K562 (cell line): ENCODE data around the gene SLC9B1. TPM values are rescaled to one million over a fixed set of nuclear protein-coding genes. Genes with fewer than 3 reads are reported as not detected.
A peak's percentile ranks its signal among the peaks of the same experiment; 100 is the strongest.

Source experiments
- ATAC-seq: fragments of 200-7000 bp; cut with Tn5 transposase; 3 replicates; pipeline ENCODE4 v1.9.1; 2020; ENCODE audit warnings: moderate library complexity
- BruUV-seq: library from RNA; stranded (reverse); fragments of 400-500 nt; replicated peaks from 2 replicates; lab custom pipeline; 2021; lab: Mats Ljungman, UMichigan
- CTCF ChIA-PET: fragments of 300-600 bp; formaldehyde crosslinking; extraction: SDS; loops from one replicate; lab custom pipeline; 2021; ENCODE audit warnings: low intra/inter-chr PET ratio; lab: Yijun Ruan, JAX
- POLR2A ChIA-PET: fragments of 300-600, 350-650 bp; sonication (Branson Sonifier 250); formaldehyde crosslinking; extraction: SDS; loops from one replicate; lab custom pipeline; 2021; ENCODE audit warnings: antibody characterized with exemption, inconsistent platforms; lab: Yijun Ruan, JAX
- DNase-seq, 4 experiments: peaks; one replicate each; pipeline versions ENCODE4 v3.0.0 to v3.0.0-alpha.2; 2011 to 2018; ENCODE audit warnings: low spot score in 3 of 4, mixed read lengths in 3 of 4; ENCODE audit errors: extremely low read depth in 1 of 4
- FAIRE-seq: peaks from 2 replicates; lab custom pipeline; 2011; peaks lifted over from hg19 to GRCh38; lab: Jason Lieb, UNC
- H2AFZ ChIP-seq: 2 replicates; pipeline ENCODE4 v1.6.0; 2011; ENCODE audit warnings: low read depth, low read length, control low read depth, inconsistent platforms
- H3K27ac ChIP-seq: fragments of 200-600 bp; 3 replicates; pipeline ENCODE4 v1.8.0; 2011; ENCODE audit warnings: low read depth, mild to moderate bottlenecking, control low read depth, inconsistent platforms, low read length, moderate library complexity, mixed read lengths; ENCODE audit errors: extremely low read depth
- H3K27me3 ChIP-seq, 2 experiments: fragments of 300-600 bp in 1 of 2; 2 replicates in 1 of 2; 3 replicates in 1 of 2; pipeline versions ENCODE4 v1.6.0 to v1.8.0; 2011; ENCODE audit warnings: inconsistent platforms in 2 of 2, low read length in 2 of 2, mild to moderate bottlenecking in 1 of 2, mixed read lengths in 1 of 2, moderate library complexity in 1 of 2; ENCODE audit not compliant: control insufficient read depth in 2 of 2, insufficient read depth in 2 of 2
- H3K36me3 ChIP-seq: fragments of 300-600 bp; 3 replicates; pipeline ENCODE4 v1.8.0; 2011; ENCODE audit warnings: mild to moderate bottlenecking, low read length, inconsistent platforms; ENCODE audit not compliant: control insufficient read depth, insufficient read depth
- H3K4me1 ChIP-seq, 2 experiments: fragments of 200-600 bp in 1 of 2; replicated peaks in 1 of 2; 2 replicates in 1 of 2; 3 replicates in 1 of 2; pipeline versions ENCODE4 v1.5.1 to v1.8.0; 2011; ENCODE audit warnings: inconsistent platforms in 2 of 2, low read length in 2 of 2, mild to moderate bottlenecking in 1 of 2, mixed read lengths in 1 of 2, moderate library complexity in 1 of 2; ENCODE audit not compliant: control insufficient read depth in 2 of 2, insufficient read depth in 2 of 2
- H3K4me2 ChIP-seq: 2 replicates; pipeline ENCODE4 v1.6.1; 2011; ENCODE audit warnings: low read length, control low read depth, inconsistent platforms, mixed read lengths; ENCODE audit not compliant: insufficient read depth
- H3K4me3 ChIP-seq: fragments of 200-600 bp; sonication (generic), shearing (Covaris generic); 2 replicates; pipeline ENCODE4 v1.5.1; 2016; ENCODE audit warnings: control low read depth, inconsistent platforms
- H3K79me2 ChIP-seq: fragments of 200-600 bp; 3 replicates; pipeline ENCODE4 v1.8.0; 2011; ENCODE audit warnings: low read length, inconsistent platforms; ENCODE audit not compliant: control insufficient read depth, insufficient read depth
- H3K9ac ChIP-seq, 2 experiments: 2 replicates each; pipeline versions ENCODE4 v1.6.0 to v1.6.1; 2011; ENCODE audit warnings: low read depth in 2 of 2, low read length in 2 of 2, control low read depth in 1 of 2, inconsistent platforms in 1 of 2, mild to moderate bottlenecking in 1 of 2, mixed read lengths in 1 of 2; ENCODE audit not compliant: insufficient read depth in 1 of 2
- H3K9me1 ChIP-seq: one replicate; pipeline ENCODE4 v1.6.0; 2011; ENCODE audit warnings: inconsistent platforms, mild to moderate bottlenecking, low read length, moderate library complexity; ENCODE audit not compliant: control insufficient read depth, insufficient read depth
- H3K9me3 ChIP-seq: replicated peaks from 2 replicates; pipeline ENCODE4 v1.5.1; 2011; ENCODE audit warnings: low read depth, low read length, inconsistent platforms; ENCODE audit not compliant: control insufficient read depth, insufficient read depth
- H4K20me1 ChIP-seq: replicated peaks from 2 replicates; pipeline ENCODE4 v1.6.1; 2011; ENCODE audit warnings: low read length, inconsistent platforms, mixed read lengths; ENCODE audit not compliant: control insufficient read depth, insufficient read depth
- CBFA2T3 ChIP-seq: fragments of 450-650 bp; IDR thresholded peaks from 2 replicates; pipeline ENCODE4 v1.6.1; 2017
- CCNT2 ChIP-seq: IDR thresholded peaks from 2 replicates; pipeline ENCODE4 v1.6.1; 2011; ENCODE audit warnings: borderline replicate concordance, low read depth, mild to moderate bottlenecking, moderate library complexity, mixed read lengths, low read length; ENCODE audit not compliant: insufficient read length; ENCODE audit errors: extremely low read depth
- DDX20 ChIP-seq: fragments of 450-650 bp; IDR thresholded peaks from 2 replicates; pipeline ENCODE4 v1.6.1; 2016; ENCODE audit warnings: missing genetic modification characterization, low read depth, mild to moderate bottlenecking, missing compliant biosample characterization, moderate library complexity
- FOXA1 ChIP-seq: fragments of 450-650 bp; IDR thresholded peaks from 2 replicates; pipeline ENCODE4 v1.6.1; 2016; ENCODE audit warnings: mild to moderate bottlenecking, borderline replicate concordance
- HOMEZ ChIP-seq: fragments of 250-450 bp; sonication (Bioruptor Pico); IDR thresholded peaks from 2 replicates; pipeline ENCODE4 v1.4.0; 2020; ENCODE audit warnings: mild to moderate bottlenecking, moderate library complexity
- JUND ChIP-seq, 2 experiments: IDR thresholded peaks; 2 replicates in 1 of 2; 3 replicates in 1 of 2; pipeline ENCODE4 v1.6.1; 2011; ENCODE audit warnings: borderline replicate concordance in 2 of 2, low read depth in 2 of 2, low read length in 2 of 2, improper control_type of control experiment in 1 of 2, missing biosample characterization in 1 of 2, missing genetic modification characterization in 1 of 2, missing genetic modification reagents in 1 of 2
- LEF1 ChIP-seq: fragments of 450-650 bp; IDR thresholded peaks from 2 replicates; pipeline ENCODE4 v1.6.1; 2016; ENCODE audit warnings: mild to moderate bottlenecking
- MYC ChIP-seq, 2 experiments: fragments of 250-450 bp in 1 of 2; sonication (Bioruptor Pico) in 1 of 2; IDR thresholded peaks; 2 replicates each; pipeline versions ENCODE4 v1.5.1 to v1.6.1; 2012 to 2021; ENCODE audit warnings: low read depth in 2 of 2, borderline replicate concordance in 1 of 2, improper control_type of control experiment in 1 of 2, low read length in 1 of 2, mild to moderate bottlenecking in 1 of 2, moderate library complexity in 1 of 2
- WGBS: fragments of 100-300 bp; shearing (Covaris generic); methylation state at CpG from one replicate; pipeline ENCODE4 v1.1.6; 2016; ENCODE audit warnings: low coverage, mixed read lengths; ENCODE audit not compliant: insufficient coverage; ENCODE audit errors: missing lambda C conversion rate; 5-methylcytosine and 5-hydroxymethylcytosine counted together
- in situ Hi-C: fragments of 300-500 bp; cut with MboI; formaldehyde crosslinking; loops from 4 replicates; pipeline ENCODE4 v1.15.0; 2018; ENCODE audit warnings: inconsistent platforms, mixed read lengths
- intact Hi-C: fragments of 100-400 bp; cut with micrococcal nuclease; formaldehyde crosslinking; loops from 2 replicates; pipeline ENCODE4 v1.14.2; 2022
- polyA plus RNA-seq, 8 experiments: library from polyadenylated mRNA; depleted of rRNA in 4 of 8; stranded (reverse) in 5 of 8; unstranded in 3 of 8; fragments of >200 nt; fragmentation: Nextera tagmentation in 2 of 8; fragmentation: Illumina TruSeq in 1 of 8; extraction: Ambion mirVana in 2 of 8; extraction: Trizol in 1 of 8; gene quantifications; 2 replicates each; pipeline versions ENCODE4 v1.2.1 to v1.2.3, GENCODE V29; 2011 to 2014; ENCODE audit warnings: inconsistent platforms in 1 of 8, missing spikeins in 1 of 8
- total RNA-seq, 7 experiments: library from RNA; depleted of rRNA in 6 of 7; stranded (reverse); fragments of >200 nt in 6 of 7; fragmentation: Illumina TruSeq in 2 of 7; extraction: Trizol in 2 of 7; gene quantifications; 2 replicates each; pipeline versions ENCODE4 v1.2.1 to v1.2.3, GENCODE V29; 2011 to 2021; ENCODE audit warnings: low replicate concordance in 1 of 7

SLC9B1 gene
- total and polyA plus RNA-seq, 9 of the 15 experiments (the other 6 are each of a cell fraction or from before 2014, with no cell fraction given) = 0.21 to 1.3 (median 0.51) TPM

GRCh38 chr4:102860611-102861324 lies 158.7 kb downstream of the SLC9B1 start:
- ChIA-PET POLR2A (no interaction called here), CTCF (no interaction called here)
- DNase-seq (no peak), FAIRE-seq (no peak), ATAC-seq (peak; percentile 49)
- intact Hi-C loops (no loop called here), in situ Hi-C loops (no loop called here)
- TF ChIP-seq DDX20 (tag) (no peak), FOXA1 (no peak), LEF1 (no peak), JUND (IDR thresholded peaks at IDR 0.05; ENCODE audit: borderline replicate concordance, low read depth, low read length) (no peak), JUND (tag; IDR thresholded peaks at IDR 0.05; ENCODE audit: borderline replicate concordance, low read depth, low read length) (no peak), MYC (IDR thresholded peaks at IDR 0.05; ENCODE audit: low read depth, low read length) (no peak), MYC (CRISPR knock-in tag; IDR thresholded peaks at IDR 0.05; ENCODE audit: borderline replicate concordance, low read depth) (no peak), CCNT2 (no peak), CBFA2T3 (peak; percentile 27; the same call in 1 of the 2 replicates), HOMEZ (CRISPR knock-in tag) (no peak)
- BruUV-seq = no TSS peak
- H3K9me1 ChIP-seq = no peaks in the 10 kb centered on the region
- H4K20me1 ChIP-seq = no peaks in the 10 kb centered on the region
- H3K4me1 ChIP-seq = peaks cover 0 to 5% of the 10 kb centered on the region in 2 experiments; a peak in 3 of 5 replicates
- no peak overlapping the region for H3K4me2 ChIP-seq
- no peak overlapping the region for H3K4me3 ChIP-seq
- no peak overlapping the region for H2AFZ ChIP-seq
- no peaks in the 10 kb centered on the region for H3K36me3 ChIP-seq
- 90% methylated on average over 2 of the region's 2 CpGs for WGBS
- peaks cover 12% of the 10 kb centered on the region; the same call in 1 of the 2 replicates for H3K9me3 ChIP-seq
- H3K27me3 ChIP-seq = no peaks in the 10 kb centered on the region
- H3K27ac ChIP-seq = no peak overlapping the region
- no peak overlapping the region for H3K9ac ChIP-seq
- peaks cover 30% of the 10 kb centered on the region for H3K79me2 ChIP-seq
